HepG2 (cell line): ENCODE measurements around the gene C9orf78.

ENCODE experiments used
- CTCF ChIP-seq: sonication (generic); formaldehyde crosslinking; IDR thresholded peaks from 2 replicates; pipeline ENCODE4 v1.5.0; 2020; ENCODE audit warnings: mild to moderate bottlenecking, missing genetic modification reagents, moderate library complexity
- DMTF1 ChIP-seq: sonication (generic); formaldehyde crosslinking; IDR thresholded peaks from 2 replicates; pipeline ENCODE4 v1.4.0; 2020; ENCODE audit warnings: mild to moderate bottlenecking, missing genetic modification reagents
- KMT2A ChIP-seq: sonication (generic); formaldehyde crosslinking; IDR thresholded peaks from 2 replicates; pipeline ENCODE4 v1.4.0; 2020; ENCODE audit warnings: missing genetic modification reagents
- NBN ChIP-seq: fragments of 450-650 bp; conservative IDR thresholded peaks from 2 replicates; pipeline ENCODE4 v1.6.1; 2017
- NR2C2 ChIP-seq: sonication (generic); formaldehyde crosslinking; IDR thresholded peaks from 2 replicates; pipeline ENCODE4 v1.4.0; 2020; ENCODE audit warnings: missing genetic modification reagents, mild to moderate bottlenecking, moderate library complexity, borderline replicate concordance
- POLR2A ChIP-seq, 2 experiments: IDR thresholded peaks; 2 replicates each; pipeline ENCODE4 v1.6.1; 2011; ENCODE audit warnings: low read depth in 2 of 2, low read length in 2 of 2, mild to moderate bottlenecking in 1 of 2, moderate library complexity in 1 of 2; ENCODE audit not compliant: insufficient read depth in 1 of 2
- SATB2 ChIP-seq: sonication (generic); formaldehyde crosslinking; IDR thresholded peaks from 2 replicates; pipeline ENCODE4 v1.5.0; 2020; ENCODE audit warnings: missing genetic modification reagents
- TAF1 ChIP-seq: sonication (generic); formaldehyde crosslinking; IDR thresholded peaks from 2 replicates; pipeline ENCODE4 v1.4.0; 2020; ENCODE audit warnings: missing genetic modification reagents
- ZNF777 ChIP-seq: sonication (generic); formaldehyde crosslinking; IDR thresholded peaks from 2 replicates; pipeline ENCODE4 v1.4.0; 2020; ENCODE audit warnings: missing genetic modification reagents

DNA sequence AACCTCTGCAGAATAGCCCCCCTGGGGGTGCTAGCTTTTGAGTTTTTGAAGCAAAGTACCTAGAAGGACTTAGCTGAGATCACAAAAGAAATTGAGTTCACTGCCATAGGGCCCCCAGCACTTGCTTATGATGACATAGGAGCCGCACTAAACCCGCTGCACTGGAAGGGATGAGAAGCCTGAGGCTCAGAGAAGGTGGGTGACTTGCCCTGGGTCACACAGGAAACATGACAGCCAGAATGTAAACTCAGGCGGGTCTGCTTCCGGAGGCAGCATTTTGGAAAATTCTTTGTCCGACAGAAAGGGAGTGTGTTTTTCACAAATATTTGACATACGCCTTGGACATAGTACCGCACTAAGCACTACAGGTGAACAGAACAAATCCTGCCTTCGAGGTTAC, 40.5 kb downstream of the C9orf78 start:
- TF ChIP-seq NBN (no peak), TAF1 (CRISPR knock-in tag) (no peak), DMTF1 (no peak), NR2C2 (no peak), ZNF777 (CRISPR knock-in tag) (no peak), KMT2A (CRISPR knock-in tag) (no peak), CTCF (CRISPR knock-in tag) (no peak), SATB2 (CRISPR knock-in tag) (no peak), POLR2A (IDR thresholded peaks at IDR 0.05; ENCODE audit: insufficient read depth in 1 of 2, low read depth in 2 of 2, low read length in 2 of 2) (no peak)
